Upper lobe of right lung (tissue), 1 donor: ENCODE results near the gene NDOR1. TPM values are rescaled to one million over a fixed set of nuclear protein-coding genes. Genes with fewer than 3 reads are reported as not detected.

Source experiments
- ATAC-seq: fragments of 200-7000 bp; cut with Tn5 transposase; one replicate; pipeline ENCODE4 v1.9.1; 2020; ENCODE audit warnings: mild to moderate bottlenecking, moderate library complexity
- DNase-seq: peaks from one replicate; pipeline ENCODE4 v3.0.0-alpha.2; 2020
- H3K27ac ChIP-seq: fragments of 200-600 bp; one replicate; pipeline ENCODE4 v1.8.0; 2022
- H3K27me3 ChIP-seq: fragments of 200-600 bp; one replicate; pipeline ENCODE4 v1.8.0; 2022; ENCODE audit warnings: mild to moderate bottlenecking
- H3K36me3 ChIP-seq: fragments of 200-600 bp; one replicate; pipeline ENCODE4 v1.8.0; 2022
- H3K4me1 ChIP-seq: fragments of 200-600 bp; one replicate; pipeline ENCODE4 v1.8.0; 2022
- H3K4me3 ChIP-seq: fragments of 200-600 bp; one replicate; pipeline ENCODE4 v1.8.0; 2022; ENCODE audit warnings: mild to moderate bottlenecking
- H3K9me3 ChIP-seq: fragments of 200-600 bp; one replicate; pipeline ENCODE4 v1.8.0; 2022
- CTCF ChIP-seq: fragments of 200-600 bp; IDR thresholded peaks from one replicate; pipeline ENCODE4 v1.8.0; 2022; ENCODE audit warnings: antibody characterized with exemption
- intact Hi-C: fragments of 100-400 bp; cut with DNase I; formaldehyde crosslinking; loops from one replicate; pipeline ENCODE4 v1.11.0; 2022
- total RNA-seq: library from RNA; stranded (reverse); fragmentation: NEBNext Ultra II Directional; extraction: Animal tissue kit (Norgen Biotek cat#: 25700); gene quantifications from one replicate; pipeline ENCODE4 v1.2.1, GENCODE V29; 2021
- donor health status: DM: no; HTN: yes; CAD: no; lungs with severe emphysema.

Gene NDOR1
- total RNA-seq, 1 donor from 2014 or later = 16.7 TPM

- Histone ChIP-seq H3K4me1 (peaks cover 16% of the 10 kb centered on the region), H3K27ac (peak overlapping the region; percentile 75), H3K4me3 (peak overlapping the region; percentile 86), H3K9me3 (no peaks in the 10 kb centered on the region), H3K27me3 (no peaks in the 10 kb centered on the region), H3K36me3 (peaks cover 21% of the 10 kb centered on the region)
- DNase-seq = no peak
- TF ChIP-seq CTCF = no peak
- ATAC-seq = no peak
- intact Hi-C loops = no loop called here
Measured at GRCh38 chr9:137253717-137254623, 48.5 kb downstream of the NDOR1 start.

GRCh38 chr9:137254624-137255447 is 49.3 kb downstream of the NDOR1 start, which contains the start of gene NELFB:
Gene NELFB, plus strand, starts transcription at chr9:137255327.
- intact Hi-C loops = no loop called here
- Histone ChIP-seq H3K4me1 (peaks cover 16% of the 10 kb centered on the region), H3K27ac (peak within 1 kb of the TSS; percentile 75), H3K4me3 (peak within 1 kb of the TSS; percentile 86), H3K27me3 (no peaks in the 10 kb centered on the region), H3K9me3 (no peaks in the 10 kb centered on the region), H3K36me3 (peaks cover 27% of the 10 kb centered on the region)
- peak; percentile 94 for ATAC-seq
- peak; percentile 97 for DNase-seq
- TF ChIP-seq CTCF = no peak

DNA sequence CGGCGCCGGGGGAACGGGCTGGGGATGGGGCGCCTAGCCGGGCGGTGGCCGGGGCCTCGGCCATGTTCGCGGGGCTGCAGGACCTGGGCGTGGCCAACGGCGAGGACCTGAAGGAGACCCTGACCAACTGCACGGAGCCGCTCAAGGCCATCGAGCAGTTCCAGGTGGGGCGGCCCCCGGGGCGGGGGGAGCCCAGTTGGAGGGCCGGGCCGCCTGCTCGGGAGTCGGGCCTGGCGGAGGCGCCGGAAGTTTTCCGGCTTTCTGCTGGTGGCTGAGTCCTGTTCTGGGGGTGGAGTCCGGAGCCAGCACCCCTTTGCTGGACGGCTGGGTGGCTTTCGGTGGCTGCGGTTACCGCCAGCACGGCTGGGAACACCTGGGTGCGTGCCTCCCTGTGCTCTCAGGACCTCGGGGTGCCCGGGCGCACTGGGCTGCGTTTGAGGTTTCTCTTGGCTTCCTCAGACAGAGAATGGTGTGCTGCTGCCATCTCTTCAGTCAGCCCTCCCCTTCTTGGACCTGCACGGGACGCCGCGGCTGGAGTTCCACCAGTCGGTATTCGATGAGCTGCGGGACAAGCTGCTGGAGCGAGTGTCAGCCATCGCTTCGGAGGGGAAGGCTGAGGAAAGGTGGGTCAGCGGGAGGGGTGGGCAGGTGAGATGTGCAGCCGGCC is 50.1 kb downstream of the NDOR1 start:
- intact Hi-C loops = no loop called here
- Histone ChIP-seq H3K4me1 (peaks cover 16% of the 10 kb centered on the region), H3K27ac (peak overlapping the region; percentile 74), H3K4me3 (peak overlapping the region; percentile 86), H3K36me3 (peaks cover 27% of the 10 kb centered on the region), H3K9me3 (no peaks in the 10 kb centered on the region), H3K27me3 (no peaks in the 10 kb centered on the region)
- DNase-seq (peak; percentile 86), ATAC-seq (peak; percentile 58)
- no peak for TF ChIP-seq CTCF

DNA sequence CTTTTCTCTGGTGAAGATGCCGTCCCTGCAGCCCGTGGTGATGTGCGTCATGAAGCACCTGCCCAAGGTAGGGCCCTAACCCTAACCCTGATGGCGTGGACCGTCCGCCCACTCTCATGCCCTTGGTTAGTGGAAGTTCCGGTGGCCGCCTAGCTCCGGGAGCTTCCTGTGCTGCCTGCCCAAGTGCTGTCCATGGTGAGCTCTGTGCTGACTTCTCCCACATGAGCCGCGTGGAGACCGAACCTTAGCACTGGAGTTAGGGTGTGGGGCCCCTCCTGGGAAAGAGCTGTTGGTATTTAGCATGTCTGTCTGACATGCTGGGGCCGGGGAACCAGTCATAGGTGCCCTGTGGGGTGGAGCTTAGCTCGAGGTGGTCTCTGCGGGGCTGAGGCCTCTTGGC is 50.9 kb downstream of the NDOR1 start:
- H3K4me3 ChIP-seq = peak overlapping the region; percentile 86
- intact Hi-C loops = no loop called here

More for the DNA sequence above, 50.9 kb downstream of the NDOR1 start:
- no peak for TF ChIP-seq CTCF
- ATAC-seq (no peak), DNase-seq (no peak)
- Histone ChIP-seq H3K36me3 (peaks cover 27% of the 10 kb centered on the region), H3K4me1 (peaks cover 16% of the 10 kb centered on the region), H3K9me3 (no peaks in the 10 kb centered on the region), H3K27me3 (no peaks in the 10 kb centered on the region), H3K27ac (no peak overlapping the region)
